ENCODE results near the gene CRIM1.

The CRIM1 gene

DNA sequence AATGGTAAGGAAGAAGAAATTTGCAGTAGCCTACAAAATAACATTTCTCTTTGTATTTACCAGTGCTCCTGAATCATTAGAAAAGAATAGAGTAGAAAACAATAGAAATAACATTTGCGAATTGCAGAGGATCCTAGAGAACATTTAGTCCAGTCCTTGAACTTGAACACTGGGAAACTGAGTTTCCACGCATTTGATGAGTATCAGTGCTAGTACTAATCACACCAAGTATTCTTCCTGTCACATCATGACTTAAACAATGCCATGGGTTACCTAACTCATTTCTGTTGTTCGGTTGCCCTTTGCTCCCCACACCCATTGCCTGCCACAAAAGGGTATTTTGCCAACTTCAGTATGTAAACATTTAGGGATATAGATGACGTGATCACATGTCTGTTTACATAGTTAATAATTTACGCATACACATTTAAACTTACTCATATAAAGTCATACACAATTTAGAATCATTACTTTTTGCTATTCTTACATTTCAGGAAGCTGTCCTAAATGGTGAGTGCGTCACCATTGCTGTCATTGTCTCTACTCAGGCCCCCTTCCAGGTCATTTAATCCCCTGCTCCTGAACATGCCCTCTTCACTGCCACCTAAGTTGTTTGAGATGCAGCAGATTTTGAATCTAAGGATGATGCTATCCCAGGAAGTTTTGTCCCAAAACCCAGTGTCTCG lies 42.3 kb downstream of the CRIM1 start:
- DNase-seq (ENCODE audit: low read depth) = no peak

DNA sequence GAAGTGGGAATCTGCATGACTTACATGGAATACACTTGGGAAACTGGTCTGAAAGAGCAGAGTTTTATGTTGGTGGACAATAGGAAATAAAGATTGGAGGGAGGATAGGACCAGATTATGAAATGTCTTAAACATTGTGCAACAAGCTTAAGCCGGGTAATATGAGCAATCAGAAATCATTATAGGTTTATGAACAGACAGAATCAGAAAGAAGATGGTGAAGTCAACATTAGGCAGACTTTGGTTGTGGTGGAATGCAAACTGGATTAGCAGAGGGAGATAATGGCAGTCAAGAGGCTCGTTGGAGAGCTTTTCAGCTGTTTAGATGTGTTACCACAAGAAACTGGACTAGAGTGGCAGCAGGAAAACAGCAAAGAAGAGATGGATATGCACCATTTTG lies 43.5 kb downstream of the CRIM1 start:
- no peak for DNase-seq (ENCODE audit: low read depth)

DNA sequence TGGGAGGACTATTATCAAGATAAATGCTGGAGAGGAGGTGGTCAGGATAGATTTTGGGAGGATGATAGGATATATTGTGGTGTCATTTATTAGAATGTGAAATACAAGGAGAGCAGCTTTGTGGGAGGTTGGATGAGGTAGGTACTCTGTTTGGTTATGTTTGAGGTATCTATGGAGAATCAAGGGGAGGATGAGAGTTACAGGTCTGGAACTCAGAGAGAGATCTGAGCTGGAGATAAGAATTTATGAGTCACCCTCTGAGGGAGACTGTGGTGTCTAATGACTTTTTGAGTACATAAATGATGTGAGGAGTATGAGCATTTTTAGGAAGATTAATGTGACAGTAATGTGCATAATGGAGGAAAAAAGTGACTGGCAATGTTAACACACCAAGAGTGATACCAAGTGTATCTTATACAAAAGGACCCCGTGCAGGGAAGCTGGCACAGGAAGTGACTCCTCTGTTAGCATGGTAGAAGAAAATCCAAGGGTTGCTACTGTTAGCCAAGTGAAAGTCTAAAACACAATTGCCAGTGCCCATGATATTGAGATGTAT lies 48.2 kb downstream of the CRIM1 start:
- DNase-seq (ENCODE audit: low read depth) = no peak

DNA sequence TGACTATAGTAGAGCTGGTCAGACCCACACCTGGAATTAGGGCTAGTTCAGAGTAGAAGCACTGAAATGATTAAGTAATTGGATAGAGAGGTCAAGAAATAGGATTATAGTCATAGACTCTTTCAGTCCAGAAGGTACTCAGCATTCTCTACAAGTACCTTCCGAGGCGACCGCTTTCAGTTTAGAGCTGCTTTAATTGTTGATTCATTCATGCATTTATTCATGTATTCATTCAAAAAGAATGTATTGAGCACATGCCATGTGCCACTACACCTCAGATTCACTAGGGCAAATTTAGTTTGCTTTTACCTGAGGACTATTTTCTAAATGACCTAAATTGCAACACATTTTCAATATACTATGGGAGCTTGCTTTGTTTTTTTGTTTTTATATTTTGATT lies 48.7 kb downstream of the CRIM1 start:
- no peak for DNase-seq (ENCODE audit: low read depth)

DNA sequence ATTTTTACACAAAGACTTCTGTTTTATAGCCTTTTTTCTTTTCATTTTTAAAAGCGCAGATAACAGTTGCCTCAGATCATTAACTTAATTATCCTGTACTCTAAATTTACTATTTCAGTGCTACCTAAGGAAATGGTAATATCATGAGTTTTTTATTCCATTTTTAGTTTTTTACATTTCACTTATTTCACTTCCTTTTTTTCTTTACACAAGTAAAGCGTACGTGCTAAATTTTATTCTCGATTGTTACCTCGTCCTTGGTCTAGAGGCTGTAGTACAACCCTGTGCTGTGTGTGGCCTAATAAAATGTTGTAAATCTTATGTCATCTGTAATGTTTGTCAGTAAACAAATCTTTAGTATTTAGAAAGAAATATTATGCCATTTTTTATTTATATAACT lies 49.2 kb downstream of the CRIM1 start:
- DNase-seq (ENCODE audit: low read depth) = no peak

DNA sequence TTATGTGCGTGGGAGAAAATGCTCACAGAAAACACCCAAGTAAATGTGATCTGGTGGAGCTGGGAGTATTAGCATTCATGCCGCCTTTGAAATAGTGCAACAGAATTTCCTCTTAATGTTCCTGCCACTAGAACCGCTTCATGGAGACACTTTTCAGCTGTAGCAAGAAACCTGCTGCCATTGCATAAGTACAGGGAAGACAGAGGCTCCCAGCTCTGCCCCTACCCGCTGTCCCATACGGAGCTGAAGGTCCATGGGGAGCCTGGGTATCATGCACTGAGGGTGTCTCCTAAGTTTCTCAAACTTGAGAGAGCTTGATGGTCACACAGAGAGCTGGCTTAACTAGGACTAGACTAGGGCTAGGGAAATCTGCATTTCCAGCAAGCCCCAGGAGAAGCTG lies 49.6 kb downstream of the CRIM1 start:
- no peak for DNase-seq (ENCODE audit: low read depth)

DNA sequence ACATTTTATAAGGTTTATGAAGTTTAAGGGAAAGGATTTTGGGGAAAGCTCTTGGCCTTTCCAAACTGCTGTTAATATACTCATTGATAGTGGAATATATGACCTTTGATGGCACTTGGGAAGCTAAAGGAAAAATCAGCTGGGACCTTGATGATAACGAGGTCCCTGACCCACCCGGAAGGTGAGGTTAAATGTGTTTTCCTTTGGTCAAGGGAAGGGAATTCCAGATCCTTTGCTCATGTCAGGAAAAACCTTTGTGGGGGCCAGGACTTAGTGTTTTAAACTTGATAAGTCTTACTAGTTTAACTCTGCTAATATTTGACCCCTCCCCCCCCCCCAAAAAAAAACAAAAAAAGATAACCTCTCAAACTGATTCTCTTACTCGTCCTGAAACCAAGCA lies 50.7 kb downstream of the CRIM1 start:
- DNase-seq (ENCODE audit: low read depth) = no peak

DNA sequence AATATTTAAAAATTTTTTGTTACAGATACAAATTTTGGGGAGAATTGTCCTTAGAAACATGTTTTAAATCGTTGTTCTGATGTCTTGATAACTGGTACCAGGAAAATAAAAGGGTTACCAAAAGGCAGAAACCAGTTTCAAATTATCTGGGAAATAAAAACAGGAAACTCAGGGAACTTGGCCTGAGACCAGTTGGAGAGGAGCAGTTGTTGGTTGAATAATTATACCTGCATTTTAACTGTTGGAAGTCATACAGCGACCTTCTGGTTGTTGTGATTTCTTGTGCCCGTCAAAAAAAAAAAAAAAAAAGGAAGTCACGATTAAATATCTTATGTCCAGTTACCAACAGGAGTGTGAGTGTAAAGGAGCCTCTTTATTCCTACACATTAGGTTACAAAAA lies 51.8 kb downstream of the CRIM1 start:
- no peak for DNase-seq (ENCODE audit: low read depth)

DNA sequence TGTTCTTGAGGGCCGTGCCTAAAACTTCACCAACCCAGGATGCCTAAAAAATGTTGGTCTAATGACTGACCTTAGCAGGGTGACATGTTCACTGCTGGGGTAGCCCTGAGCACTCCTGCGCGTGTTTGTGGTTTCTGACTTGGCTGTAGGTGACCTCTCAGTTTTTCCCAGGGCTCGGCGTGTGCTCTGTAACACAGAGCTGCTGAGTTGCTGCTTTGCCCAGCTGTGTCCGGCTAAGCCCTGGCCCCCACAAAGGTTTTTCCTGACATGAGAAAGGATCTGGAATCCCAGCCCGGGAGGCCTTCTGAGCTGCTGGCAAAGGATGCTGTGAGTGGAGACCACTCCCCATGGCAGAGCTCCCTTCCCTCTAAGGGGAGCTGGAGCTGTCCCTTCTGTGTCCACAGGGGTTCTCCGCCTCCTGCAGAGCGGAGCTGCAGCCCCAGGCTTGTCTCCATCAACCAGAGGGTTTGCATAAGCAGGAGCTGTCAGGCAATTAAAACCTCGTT lies 52.7 kb downstream of the CRIM1 start:
- no peak for DNase-seq (ENCODE audit: low read depth)

DNA sequence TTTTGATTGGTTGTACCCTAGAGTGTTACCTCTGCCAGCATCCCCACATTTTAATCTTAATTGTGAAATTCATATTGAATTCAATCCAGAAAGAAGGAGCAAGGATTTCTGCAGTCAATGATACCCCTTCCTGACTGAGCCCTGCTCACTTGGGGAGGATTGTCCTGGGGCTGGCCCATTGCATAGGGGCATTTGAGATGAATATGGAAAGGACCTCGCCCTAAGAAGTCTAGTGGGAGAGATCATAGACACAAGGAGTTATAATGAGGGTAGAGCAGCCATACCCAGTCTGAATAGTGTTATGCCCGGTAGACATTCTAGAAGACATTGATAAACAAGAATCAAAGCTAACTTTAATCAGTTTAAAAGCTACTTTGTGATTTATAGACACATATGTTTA lies 53.8 kb downstream of the CRIM1 start:
- no peak for DNase-seq (ENCODE audit: low read depth)

DNA sequence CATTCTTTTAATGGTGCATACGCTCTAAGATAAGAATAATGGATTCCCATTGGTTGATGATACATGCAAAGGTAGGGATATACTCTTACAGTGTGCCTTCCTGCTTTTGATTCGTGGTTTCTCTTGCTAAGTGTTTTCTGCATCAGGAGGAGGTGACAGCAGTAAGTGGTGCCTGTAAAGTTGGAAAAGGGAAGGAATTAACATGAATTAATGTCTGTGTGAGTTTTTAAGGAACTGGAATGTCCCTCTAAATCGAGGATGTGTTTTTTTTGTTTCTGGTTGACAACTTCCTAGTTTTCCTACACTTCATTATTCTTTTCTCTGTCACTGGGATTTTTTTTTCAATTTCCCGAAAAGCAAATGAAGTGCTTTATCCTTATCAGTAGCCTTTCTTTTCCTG lies 54.4 kb downstream of the CRIM1 start:
- DNase-seq (ENCODE audit: low read depth) = no peak

DNA sequence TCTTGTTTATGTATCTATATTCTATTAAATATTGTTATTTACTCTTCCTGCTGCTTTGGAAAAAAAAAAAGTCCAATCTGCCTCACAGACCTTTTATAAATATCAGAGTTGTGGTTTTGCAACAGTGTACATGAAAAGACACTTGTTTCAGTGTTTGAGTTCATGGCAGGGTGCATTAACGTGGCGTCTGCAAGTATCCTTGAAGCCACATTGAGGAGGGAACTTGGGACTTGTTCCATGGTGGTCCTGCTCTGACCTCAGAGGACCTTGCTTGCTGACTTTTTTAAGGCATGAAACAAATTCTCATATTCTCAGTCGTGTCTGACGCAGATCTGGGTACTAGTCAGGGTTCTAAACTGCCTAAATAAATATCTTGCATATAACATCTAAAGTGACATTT lies 55.1 kb downstream of the CRIM1 start:
- DNase-seq (ENCODE audit: low read depth) = no peak

DNA sequence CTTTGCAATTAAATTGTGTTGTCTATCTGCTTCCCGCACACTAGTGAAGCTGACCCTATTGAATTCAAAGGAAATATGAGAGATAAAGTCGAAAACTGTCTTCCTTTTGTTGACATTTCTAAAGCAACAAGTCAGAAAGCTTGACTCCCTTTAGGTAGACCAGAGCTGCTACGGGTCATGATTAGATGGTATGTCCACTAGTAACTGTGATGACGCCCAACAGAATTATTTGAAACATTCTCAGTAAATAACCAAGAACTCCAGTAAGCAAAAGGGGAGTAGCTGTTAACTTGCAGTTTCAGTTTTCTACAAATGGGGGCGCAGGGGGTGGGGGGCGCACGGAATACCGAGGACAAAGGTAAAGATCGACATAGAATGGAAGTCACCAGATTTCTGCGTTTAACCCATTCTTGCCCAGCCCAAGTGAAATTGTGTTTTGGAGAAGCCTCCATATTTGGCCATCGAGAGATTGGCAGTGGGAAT lies 56.4 kb downstream of the CRIM1 start:
- DNase-seq (ENCODE audit: low read depth) = no peak

DNA sequence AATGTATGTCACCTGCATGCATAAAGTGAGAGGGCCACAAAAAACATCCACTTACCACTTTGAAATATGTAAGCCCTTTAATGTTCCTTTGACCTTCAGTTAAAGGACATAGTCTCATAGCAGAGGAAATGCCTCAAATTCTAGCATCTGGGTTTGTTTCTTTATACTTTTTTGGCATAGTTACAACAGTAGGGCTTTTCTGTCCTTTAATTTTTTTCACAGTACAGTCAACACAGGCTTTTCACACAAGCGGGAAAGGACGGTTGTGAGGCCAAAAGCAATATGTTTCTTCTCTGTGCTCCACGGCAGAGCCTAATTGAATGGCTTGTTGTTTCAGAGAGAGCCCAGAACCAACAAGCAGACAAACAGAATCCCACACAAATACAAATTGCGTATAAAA lies 57.6 kb downstream of the CRIM1 start:
- no peak for DNase-seq (ENCODE audit: low read depth)

DNA sequence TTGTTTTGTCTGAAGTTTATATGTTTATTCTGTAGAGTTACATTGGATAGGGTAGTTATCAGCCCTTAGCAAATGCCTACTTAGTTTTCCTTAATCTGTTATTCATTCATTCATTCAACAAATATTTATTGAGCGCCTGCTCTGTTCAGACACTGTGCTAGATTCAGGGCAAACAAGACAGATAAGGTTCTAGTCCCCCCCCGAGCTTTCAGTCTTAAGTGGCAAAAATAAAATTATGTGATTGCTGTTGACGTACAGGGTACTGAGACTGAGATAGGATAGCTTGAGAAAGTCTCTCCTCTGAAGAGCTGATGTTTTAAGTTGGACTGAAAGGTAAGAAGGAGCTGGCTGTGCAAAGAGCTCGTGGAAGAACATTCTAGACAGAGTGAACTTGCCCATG lies 58.7 kb downstream of the CRIM1 start:
- no peak for DNase-seq (ENCODE audit: low read depth)

DNA sequence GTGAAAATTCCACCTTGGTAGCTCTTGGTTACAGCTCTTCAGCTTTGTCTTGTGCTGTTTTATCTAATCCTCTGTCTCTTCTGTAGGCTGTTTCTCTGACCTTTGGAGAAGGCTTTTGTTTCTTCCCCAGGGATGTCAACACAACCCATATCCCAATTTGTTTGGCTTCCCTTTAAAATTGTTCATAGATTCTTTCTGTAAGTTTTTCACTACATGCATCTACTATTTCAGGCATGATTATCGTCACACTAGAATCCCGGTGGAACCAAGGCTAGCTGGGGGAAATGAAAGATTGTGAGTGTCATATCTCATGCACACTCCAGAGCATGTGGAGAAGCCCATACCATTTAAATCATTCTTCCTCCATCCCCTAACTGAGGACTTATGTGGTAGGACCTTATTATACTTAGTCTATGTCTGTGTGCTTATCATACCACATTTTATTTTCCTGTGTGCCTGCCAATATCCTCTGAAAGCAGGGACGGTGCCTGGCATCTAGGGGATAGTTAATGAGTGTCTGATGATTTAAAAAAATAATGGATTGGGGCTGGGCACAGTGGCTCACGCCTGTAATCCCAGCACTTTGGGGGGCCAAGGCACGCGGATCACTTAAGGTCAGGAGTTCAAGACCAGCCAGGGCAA lies 59.9 kb downstream of the CRIM1 start:
- DNase-seq (ENCODE audit: low read depth) = no peak

DNA sequence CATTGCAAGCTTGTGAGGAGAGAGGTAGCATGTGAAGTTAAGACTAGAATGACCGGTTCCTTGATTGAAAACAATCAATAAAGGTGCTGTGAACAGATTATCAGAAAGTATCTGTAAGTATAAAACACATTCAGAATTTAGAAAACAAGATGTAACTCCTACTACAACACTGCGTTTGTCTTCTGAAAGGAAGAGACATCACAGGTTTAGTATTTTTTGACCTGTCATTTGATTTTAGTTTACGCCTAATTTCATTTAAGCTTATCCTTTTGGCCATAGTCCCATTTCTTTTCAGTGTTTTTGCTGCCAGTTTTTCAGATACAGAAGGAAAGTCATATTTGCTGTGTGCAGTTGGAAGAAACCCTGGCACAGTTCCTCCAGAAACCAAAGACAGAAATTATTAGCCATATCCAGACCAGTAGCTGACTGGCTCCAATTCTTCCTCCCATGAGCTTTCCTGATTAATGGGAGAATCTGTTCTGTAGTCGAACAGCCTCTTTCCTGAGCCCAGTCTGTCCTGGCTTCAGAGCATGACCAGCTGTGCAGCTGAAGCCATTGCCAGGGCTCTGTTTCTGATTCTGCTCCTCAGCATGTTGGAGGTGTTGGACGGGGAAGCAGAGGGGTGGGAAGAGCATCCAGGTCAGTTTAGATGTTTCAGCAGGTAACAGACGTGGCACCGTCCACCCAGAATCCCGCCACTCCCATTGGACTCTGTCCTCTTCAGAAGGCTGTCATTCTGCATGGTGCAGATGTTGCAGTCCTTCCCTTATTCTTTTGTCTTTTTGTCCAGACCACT lies 61.0 kb downstream of the CRIM1 start:
- DNase-seq (ENCODE audit: low read depth) = no peak

DNA sequence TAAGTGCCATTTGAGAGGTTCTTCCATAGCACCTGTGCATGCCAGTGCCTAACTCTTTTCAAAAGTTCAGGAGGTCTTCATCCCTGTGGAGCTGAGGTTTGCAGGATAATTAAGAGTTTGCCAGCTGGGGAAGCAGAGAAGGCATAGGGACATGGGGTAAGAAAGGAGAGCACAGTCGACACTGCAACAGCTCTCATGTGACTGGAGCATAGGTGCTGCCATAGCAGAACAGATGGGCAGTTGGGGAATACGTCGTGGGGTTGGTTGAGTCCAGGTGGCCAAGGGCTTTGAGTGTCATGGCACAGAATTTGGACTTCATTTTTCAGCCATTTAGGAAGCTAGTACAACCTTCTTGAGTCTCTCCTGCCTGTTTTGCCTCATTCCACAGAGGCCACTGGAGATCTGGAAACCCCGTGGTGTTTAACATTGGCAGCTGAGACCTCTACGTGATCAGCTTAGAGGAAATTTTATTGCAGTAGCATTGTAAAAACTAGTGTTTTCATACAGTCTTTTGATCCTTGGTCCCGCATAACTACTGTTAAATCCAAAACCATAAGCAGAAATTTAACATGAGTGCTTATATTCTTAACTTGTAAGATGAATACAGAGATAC lies 65.1 kb downstream of the CRIM1 start:
- no peak for DNase-seq (ENCODE audit: low read depth)

DNA sequence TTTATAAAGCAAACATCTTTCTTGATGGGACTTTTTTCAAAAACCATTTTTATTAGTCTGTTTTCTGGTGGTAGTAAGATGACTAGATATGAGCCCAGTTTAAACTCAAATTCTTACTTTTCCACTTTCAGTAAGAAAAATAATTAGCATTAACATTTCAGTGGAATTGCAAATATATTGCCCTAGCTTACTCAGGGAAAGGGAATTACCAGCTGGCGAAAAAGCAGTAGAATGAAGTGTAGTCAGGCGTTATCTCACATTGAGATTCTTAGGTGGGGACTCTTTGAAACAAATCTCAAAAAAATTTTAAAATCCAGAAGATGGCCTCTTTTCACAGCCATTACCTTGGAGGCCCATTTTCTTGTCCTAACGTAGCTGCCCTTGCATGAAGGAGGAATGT lies 65.8 kb downstream of the CRIM1 start:
- no peak for DNase-seq (ENCODE audit: low read depth)

DNA sequence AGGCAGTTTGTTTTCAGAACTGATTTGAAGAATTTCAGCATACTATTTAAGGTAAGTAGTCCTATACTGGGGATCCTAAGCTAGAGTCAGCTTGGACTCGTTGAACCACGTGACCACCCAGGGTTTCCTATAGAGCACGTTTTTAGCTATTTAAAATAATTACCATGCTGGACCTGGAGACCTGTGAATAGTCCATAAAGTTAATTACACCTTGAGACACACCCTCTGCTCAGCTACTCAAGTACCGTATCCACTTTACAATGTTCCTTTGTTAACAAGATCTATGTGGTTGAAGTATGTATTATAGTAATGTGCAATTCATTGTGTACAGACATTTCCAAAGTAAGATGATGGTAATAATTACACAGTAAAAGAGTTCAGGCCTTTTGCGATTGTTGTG lies 67.6 kb downstream of the CRIM1 start:
- DNase-seq (ENCODE audit: low read depth) = no peak

DNA sequence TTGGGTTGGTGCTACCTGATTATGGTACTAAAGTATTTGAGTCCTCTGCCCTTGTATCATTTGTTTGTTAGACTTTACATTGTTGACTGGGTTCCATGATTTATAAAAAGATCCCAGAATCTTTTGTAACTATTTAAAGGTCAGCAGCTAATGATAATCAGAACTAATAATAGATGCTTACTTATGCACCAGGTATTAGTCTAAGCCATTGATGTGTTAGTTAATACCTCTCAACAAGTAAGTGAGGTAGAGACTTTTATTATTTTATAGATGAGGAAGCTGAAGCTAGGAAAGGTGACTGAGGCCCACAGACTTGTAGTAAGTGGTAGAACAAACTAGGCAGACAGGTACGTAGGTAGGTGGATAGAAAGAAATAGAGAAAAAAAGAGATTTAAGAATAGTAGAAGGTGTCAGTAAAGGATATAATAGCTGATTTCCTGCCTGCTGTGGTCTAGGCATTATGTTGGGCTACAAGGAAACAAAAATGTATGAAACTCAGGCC lies 68.1 kb downstream of the CRIM1 start:
- DNase-seq (ENCODE audit: low read depth) = no peak

All from stimulated activated CD8-positive, alpha-beta memory T cell treated with anti-CD3 and anti-CD28 coated beads, Interleukin-7, amount 100 ng/mL, for 24 hours (primary cell).